H9 (cell line): ENCODE results near the gene TSPAN9. TPM values are rescaled to one million over a fixed set of nuclear protein-coding genes. Genes with fewer than 3 reads are reported as not detected.

ENCODE experiments used
- DNase-seq: peaks from one replicate; pipeline ENCODE4 v3.0.0-alpha.2; 2017
- H2AFZ ChIP-seq: one replicate; pipeline ENCODE4 v1.6.1; 2013; ENCODE audit warnings: mild to moderate bottlenecking, low read length, control low read depth, moderate library complexity
- H2AK5ac ChIP-seq: 2 replicates; pipeline ENCODE4 v1.6.1; 2013; ENCODE audit warnings: low read length, control low read depth, mixed read lengths; ENCODE audit not compliant: insufficient read length
- H2BK120ac ChIP-seq: one replicate; pipeline ENCODE4 v1.6.1; 2013; ENCODE audit warnings: low read depth, mild to moderate bottlenecking, low read length, control low read depth, inconsistent platforms; ENCODE audit not compliant: poor library complexity, severe bottlenecking
- H2BK12ac ChIP-seq: 2 replicates; pipeline ENCODE4 v1.6.1; 2013; ENCODE audit warnings: low read length, control low read depth, mixed read lengths, low read depth; ENCODE audit not compliant: insufficient read length
- H2BK15ac ChIP-seq: 2 replicates; pipeline ENCODE4 v1.6.1; 2013; ENCODE audit warnings: low read depth, low read length, control low read depth
- H2BK20ac ChIP-seq: one replicate; pipeline ENCODE4 v1.6.1; 2013; ENCODE audit warnings: low read depth, mild to moderate bottlenecking, low read length, control low read depth, inconsistent platforms; ENCODE audit not compliant: poor library complexity, severe bottlenecking
- H2BK5ac ChIP-seq: 2 replicates; pipeline ENCODE4 v1.6.1; 2013; ENCODE audit warnings: low read length, control low read depth, mixed read lengths; ENCODE audit not compliant: insufficient read length
- H3K14ac ChIP-seq: 2 replicates; pipeline ENCODE4 v1.6.1; 2013; ENCODE audit warnings: low read length, control low read depth; ENCODE audit not compliant: insufficient read depth
- H3K18ac ChIP-seq: 2 replicates; pipeline ENCODE4 v1.6.1; 2013; ENCODE audit warnings: low read depth, mild to moderate bottlenecking, mixed read lengths, low read length, control low read depth; ENCODE audit not compliant: insufficient read length
- H3K23ac ChIP-seq: 2 replicates; pipeline ENCODE4 v1.6.1; 2013; ENCODE audit warnings: low read length, control low read depth, mixed read lengths, low read depth; ENCODE audit not compliant: insufficient read length
- H3K23me2 ChIP-seq: 2 replicates; pipeline ENCODE4 v1.6.1; 2013; ENCODE audit warnings: low read depth, mild to moderate bottlenecking, mixed read lengths, low read length, control low read depth; ENCODE audit not compliant: insufficient read length, poor library complexity, severe bottlenecking
- H3K27ac ChIP-seq: 2 replicates; pipeline ENCODE4 v1.5.1; 2013; ENCODE audit warnings: low read length, control low read depth, mixed read lengths, low read depth; ENCODE audit not compliant: insufficient read length
- H3K27me3 ChIP-seq: 2 replicates; pipeline ENCODE4 v1.6.1; 2013; ENCODE audit warnings: low read length, control low read depth, inconsistent platforms; ENCODE audit not compliant: insufficient read depth
- H3K4ac ChIP-seq: 2 replicates; pipeline ENCODE4 v1.6.1; 2013; ENCODE audit warnings: low read depth, mild to moderate bottlenecking, control low read depth, inconsistent platforms, low read length, moderate library complexity
- H3K4me1 ChIP-seq: 2 replicates; pipeline ENCODE4 v1.6.1; 2013; ENCODE audit warnings: low read length, control low read depth, inconsistent platforms; ENCODE audit not compliant: insufficient read depth
- H3K4me2 ChIP-seq: 2 replicates; pipeline ENCODE4 v1.6.1; 2013; ENCODE audit warnings: low read length, control low read depth, mixed read lengths; ENCODE audit not compliant: insufficient read length, insufficient read depth
- H3K56ac ChIP-seq: 2 replicates; pipeline ENCODE4 v1.6.1; 2013; ENCODE audit warnings: low read depth, mild to moderate bottlenecking, mixed read lengths, low read length, control low read depth; ENCODE audit not compliant: insufficient read length
- H3K79me1 ChIP-seq: 2 replicates; pipeline ENCODE4 v1.6.1; 2013; ENCODE audit warnings: low read depth, mild to moderate bottlenecking, moderate library complexity, low read length, control low read depth, inconsistent platforms; ENCODE audit not compliant: insufficient read depth, poor library complexity, severe bottlenecking
- H3K79me2 ChIP-seq: 2 replicates; pipeline ENCODE4 v1.6.1; 2013; ENCODE audit warnings: low read length, control low read depth, inconsistent platforms; ENCODE audit not compliant: insufficient read depth
- H3K9ac ChIP-seq: 2 replicates; pipeline ENCODE4 v1.6.1; 2013; ENCODE audit warnings: low read length, control low read depth, mixed read lengths; ENCODE audit not compliant: insufficient read length; ENCODE audit errors: extremely low read depth
- H3K9me3 ChIP-seq: one replicate; pipeline ENCODE4 v1.6.1; 2013; ENCODE audit warnings: low read depth, low read length, inconsistent platforms; ENCODE audit not compliant: control insufficient read depth
- H3T11ph ChIP-seq: one replicate; pipeline ENCODE4 v1.6.1; 2013; ENCODE audit warnings: mild to moderate bottlenecking, low read length, control low read depth, inconsistent platforms
- H4K20me1 ChIP-seq: one replicate; pipeline ENCODE4 v1.6.1; 2013; ENCODE audit not compliant: control insufficient read depth, insufficient read length, insufficient read depth
- H4K5ac ChIP-seq: 2 replicates; pipeline ENCODE4 v1.6.1; 2013; ENCODE audit warnings: low read depth, mild to moderate bottlenecking, mixed read lengths, low read length, control low read depth; ENCODE audit not compliant: insufficient read length
- H4K8ac ChIP-seq: replicated peaks from 2 replicates; pipeline ENCODE4 v1.6.1; 2013; ENCODE audit warnings: low read length, control low read depth, mixed read lengths, low read depth; ENCODE audit not compliant: insufficient read length
- H4K91ac ChIP-seq: 2 replicates; pipeline ENCODE4 v1.6.1; 2013; ENCODE audit warnings: low read depth, mild to moderate bottlenecking, moderate library complexity, mixed read lengths, low read length, control low read depth; ENCODE audit not compliant: insufficient read length
- H3K27ac Mint-ChIP-seq, 3 experiments: 2 replicates in 2 of 3; 3 replicates in 1 of 3; pipeline ENCODE4 v1.8.0; 2020 to 2021; ENCODE audit warnings: mixed read lengths in 3 of 3, mild to moderate bottlenecking in 1 of 3, moderate library complexity in 1 of 3
- H3K27me3 Mint-ChIP-seq: 2 replicates; pipeline ENCODE4 v1.8.0; 2021; ENCODE audit warnings: low read depth, mild to moderate bottlenecking, moderate library complexity, mixed read lengths
- H3K36me3 Mint-ChIP-seq, 3 experiments: 2 replicates in 2 of 3; 3 replicates in 1 of 3; pipeline ENCODE4 v1.8.0; 2020 to 2021; ENCODE audit warnings: low read depth in 3 of 3, mixed read lengths in 3 of 3; ENCODE audit not compliant: insufficient read depth in 1 of 3
- H3K4me1 Mint-ChIP-seq, 2 experiments: 2 replicates each; pipeline ENCODE4 v1.8.0; 2020; ENCODE audit warnings: mixed read lengths in 2 of 2
- H3K4me3 Mint-ChIP-seq, 2 experiments: 2 replicates in 1 of 2; 3 replicates in 1 of 2; pipeline ENCODE4 v1.8.0; 2020 to 2021; ENCODE audit warnings: mild to moderate bottlenecking in 2 of 2, mixed read lengths in 2 of 2, moderate library complexity in 1 of 2
- H3K9me3 Mint-ChIP-seq, 2 experiments: 2 replicates in 1 of 2; 3 replicates in 1 of 2; pipeline ENCODE4 v1.8.0; 2020; ENCODE audit warnings: mild to moderate bottlenecking in 2 of 2, mixed read lengths in 2 of 2, moderate library complexity in 1 of 2
- CTCF ChIP-seq: fragments of 200-600 bp; sonication (generic); conservative IDR thresholded peaks from 3 replicates; pipeline ENCODE4 v1.8.0; 2021; ENCODE audit warnings: antibody characterized with exemption, mild to moderate bottlenecking
- WGBS: extraction: QIAGEN DNeasy Blood & Tissue Kit; methylation state at CpG from one replicate; pipeline ENCODE4 v1.1.7; 2013; ENCODE audit warnings: missing lambda C conversion rate, low lambda C conversion rate, mixed read lengths; ENCODE audit not compliant: insufficient read length; ENCODE audit errors: extremely low coverage; 5-methylcytosine and 5-hydroxymethylcytosine counted together
- total RNA-seq: library from RNA; stranded (reverse); gene quantifications from 2 replicates; pipeline ENCODE4 v1.2.1, GENCODE V29; 2021

TSPAN9 gene
- total RNA-seq, 1 experiment from 2014 or later, result 19.0 TPM

GRCh38 chr12:3247629-3248161, 170.5 kb downstream of the TSPAN9 start:
- WGBS, result no CpG with 5 or more reads among the region's 9 CpGs
- no peak overlapping the region for H3K4me3 Mint-ChIP-seq
- Histone ChIP-seq H4K8ac (no peak overlapping the region), H3K4me1 (no peaks in the 10 kb centered on the region), H2BK20ac (no peak overlapping the region), H3K4ac (no peak overlapping the region), H3K9ac (no peak overlapping the region), H3K79me2 (no peaks in the 10 kb centered on the region), H2AK5ac (no peak overlapping the region), H2BK120ac (no peak overlapping the region), H3K56ac (no peak overlapping the region), H3K27ac (no peak overlapping the region), H2BK12ac (no peak overlapping the region), H4K20me1 (no peaks in the 10 kb centered on the region), H3K27me3 (no peaks in the 10 kb centered on the region), H3K23me2 (no peaks in the 10 kb centered on the region), H2AFZ (no peak overlapping the region), H3K79me1 (no peaks in the 10 kb centered on the region), H3K18ac (no peak overlapping the region), H2BK5ac (no peak overlapping the region), H4K91ac (no peak overlapping the region), H4K5ac (no peak overlapping the region), H3K23ac (no peak overlapping the region), H3K4me2 (no peak overlapping the region), H3T11ph (no peak overlapping the region), H2BK15ac (no peak overlapping the region), H3K14ac (no peak overlapping the region), H3K9me3 (no peaks in the 10 kb centered on the region)
- no peaks in the 10 kb centered on the region; the same call in 1 of the 2 replicates for H3K27me3 Mint-ChIP-seq
- peaks cover 2 to 13% (median 7%) of the 10 kb centered on the region in 3 experiments; a peak in 5 of 7 replicates for H3K36me3 Mint-ChIP-seq
- peaks cover 8 to 11% of the 10 kb centered on the region in 2 experiments for H3K4me1 Mint-ChIP-seq
- peaks cover 0 to 2% of the 10 kb centered on the region in 2 experiments; a peak in 2 of 5 replicates for H3K9me3 Mint-ChIP-seq
- no peak for DNase-seq
- TF ChIP-seq CTCF, result no peak
- H3K27ac Mint-ChIP-seq, result no peak overlapping the region; a peak in 1 of 7 replicates
